COLO668 (cell line): Measurements from ENCODE around the gene TRIM33.

Source experiments
- DNase-seq: peaks from one replicate; lab custom pipeline; 2025; ENCODE audit not compliant: unreplicated experiment; lab: John Stamatoyannopoulos, UW

The TRIM33 gene

GRCh38 chr1:114352797-114353196 is 158.2 kb downstream of the TRIM33 start:
- DNase-seq, result no peak

DNA sequence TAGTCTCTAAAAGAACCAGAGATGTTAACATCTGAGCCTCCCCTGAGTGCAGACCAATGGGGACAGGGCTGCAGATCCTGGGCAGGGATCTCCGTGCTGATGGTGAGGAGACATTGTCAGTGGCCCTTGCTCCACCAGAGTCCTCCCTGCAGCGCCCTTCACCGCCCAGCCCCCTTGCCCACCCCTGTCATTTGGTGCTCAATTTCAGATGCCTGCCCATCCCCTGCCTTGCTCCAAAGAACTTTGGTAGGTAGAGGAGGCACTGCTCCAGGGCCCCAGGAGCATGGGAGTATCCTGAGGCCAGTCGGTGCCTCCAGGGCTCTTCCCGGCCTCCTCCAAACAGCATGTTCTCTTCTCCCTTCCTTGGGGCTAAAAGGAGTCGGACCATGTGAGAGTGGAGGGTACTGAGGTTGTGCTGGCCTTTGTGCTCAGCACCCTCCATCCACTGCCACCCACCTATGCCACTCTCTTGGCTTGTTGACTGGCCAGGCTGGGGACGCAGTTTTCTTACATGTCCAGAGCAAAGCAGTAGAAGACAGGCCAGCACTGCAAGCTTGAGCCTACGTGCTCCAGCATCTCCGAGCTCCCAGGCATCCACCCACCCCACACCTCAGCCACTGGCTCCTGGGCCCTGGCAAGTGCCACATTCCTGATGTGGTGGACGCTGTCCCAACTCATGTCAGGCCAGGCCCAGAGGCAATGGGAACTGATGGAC is 160.1 kb downstream of the TRIM33 start:
- no peak for DNase-seq

- no peak for DNase-seq
Observed at GRCh38 chr1:114349891-114350605, 161.0 kb downstream of the TRIM33 start.

GRCh38 chr1:114347431-114348209 is 163.4 kb downstream of the TRIM33 start:
- no peak for DNase-seq

- peak; percentile 95 for DNase-seq
Observed at GRCh38 chr1:114346480-114347029, 164.4 kb downstream of the TRIM33 start.

- no peak for DNase-seq
Observed at GRCh38 chr1:114345930-114346479, 165.0 kb downstream of the TRIM33 start.

DNA sequence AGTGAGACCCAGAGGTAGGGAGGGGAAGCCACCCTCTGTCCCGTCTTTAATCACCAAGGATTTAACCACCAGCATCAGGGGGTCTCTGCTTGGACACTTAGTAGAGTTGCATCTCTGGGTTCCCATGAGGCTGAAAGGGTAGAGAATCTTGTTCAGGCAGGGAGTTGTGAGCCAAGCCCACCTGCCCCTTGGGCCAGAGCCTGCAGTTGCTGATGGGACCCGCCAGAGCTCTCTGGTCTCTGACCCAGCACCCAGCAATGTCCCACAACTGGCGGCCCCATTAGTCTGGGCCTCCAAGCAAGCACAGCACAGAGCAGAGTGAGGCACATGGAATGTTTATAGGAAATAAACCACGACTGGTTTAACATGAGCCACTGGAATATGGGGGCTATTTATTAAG is 166.3 kb downstream of the TRIM33 start:
- no peak for DNase-seq
